ENCODE results near the gene FCAR. TPM values are rescaled to one million over a fixed set of nuclear protein-coding genes. Genes with fewer than 3 reads are reported as not detected.
"Not testable (repeated sequence)": the region's sequence is repeated elsewhere in the genome, so short reads cannot be mapped to it uniquely, and the experiment has no call there.

Gene FCAR
- total RNA-seq, 6 experiments from 2014 or later, result not detected

GRCh38 chr19:54938906-54939305 lies 64.9 kb downstream of the FCAR start:
- no peak for TF ChIP-seq CTCF (IDR thresholded peaks at IDR 0.05)
- Mint-ChIP-seq H3K36me3 (ENCODE audit: low read depth) (no peaks in the 10 kb centered on the region), H3K27ac (no peak overlapping the region)

GRCh38 chr19:54939538-54939937 lies 65.5 kb downstream of the FCAR start:
- not testable (repeated sequence) for H3K36me3 Mint-ChIP-seq (ENCODE audit: low read depth); H3K27me3 Mint-ChIP-seq (ENCODE audit: insufficient read depth); H3K4me3 Mint-ChIP-seq; H3K4me1 Mint-ChIP-seq (ENCODE audit: low read depth); DNase-seq; H3K27ac Mint-ChIP-seq
- H3K9me3 Mint-ChIP-seq, result peaks cover 51% of the 10 kb centered on the region

More at GRCh38 chr19:54938906-54939305, 64.9 kb downstream of the FCAR start:
- H3K27me3 Mint-ChIP-seq (ENCODE audit: insufficient read depth), result peaks cover 3% of the 10 kb centered on the region; the same call in 1 of the 2 replicates
- peaks cover 55% of the 10 kb centered on the region for H3K9me3 Mint-ChIP-seq
- no peak overlapping the region for H3K4me3 Mint-ChIP-seq
- H3K4me1 Mint-ChIP-seq (ENCODE audit: low read depth), result no peaks in the 10 kb centered on the region
- no peak for DNase-seq

Other genes with a start within 250 kb of the FCAR start
- gene LILRB1, start 243.8 kb upstream of the FCAR start, total RNA-seq (2021; fragmentation: NEBNext Ultra II Directional; extraction: Animal tissue kit (Norgen Biotek cat#: 25700)), result not detected
- gene LILRB4, start 211.2 kb upstream of the FCAR start, total RNA-seq (2021; fragmentation: NEBNext Ultra II Directional; extraction: Animal tissue kit (Norgen Biotek cat#: 25700)), result not detected
- gene KIR3DL3, start 149.8 kb upstream of the FCAR start, total RNA-seq (2021; fragmentation: NEBNext Ultra II Directional; extraction: Animal tissue kit (Norgen Biotek cat#: 25700)), result not detected
- gene KIR2DL3, start 135.7 kb upstream of the FCAR start, total RNA-seq (2021; fragmentation: NEBNext Ultra II Directional; extraction: Animal tissue kit (Norgen Biotek cat#: 25700)), result not detected
- not detected for gene KIR2DL1, start 104.4 kb upstream of the FCAR start, total RNA-seq (2021; fragmentation: NEBNext Ultra II Directional; extraction: Animal tissue kit (Norgen Biotek cat#: 25700))
- not detected for gene KIR2DL4, start 70.6 kb upstream of the FCAR start, total RNA-seq (2021; fragmentation: NEBNext Ultra II Directional; extraction: Animal tissue kit (Norgen Biotek cat#: 25700))
- not detected for gene KIR3DL1, start 57.8 kb upstream of the FCAR start, total RNA-seq (2021; fragmentation: NEBNext Ultra II Directional; extraction: Animal tissue kit (Norgen Biotek cat#: 25700))
- gene KIR2DS4, start 41.6 kb upstream of the FCAR start, total RNA-seq (2021; fragmentation: NEBNext Ultra II Directional; extraction: Animal tissue kit (Norgen Biotek cat#: 25700)), result not detected
- gene KIR3DL2, start 23.8 kb upstream of the FCAR start, total RNA-seq (2021; fragmentation: NEBNext Ultra II Directional; extraction: Animal tissue kit (Norgen Biotek cat#: 25700)), result not detected
- gene NCR1, start 31.9 kb downstream of the FCAR start, total RNA-seq (2021; fragmentation: NEBNext Ultra II Directional; extraction: Animal tissue kit (Norgen Biotek cat#: 25700)), result not detected
- not detected for gene NLRP7, start 73.3 kb downstream of the FCAR start, total RNA-seq (2021; fragmentation: NEBNext Ultra II Directional; extraction: Animal tissue kit (Norgen Biotek cat#: 25700))
- under 1 TPM in 1 of 6 experiments, not detected in 5; 0.26 TPM for gene NLRP2, start 92.1 kb downstream of the FCAR start, total RNA-seq (2021; fragmentation: NEBNext Ultra II Directional; extraction: Animal tissue kit (Norgen Biotek cat#: 25700))
- gene GP6, start 164.0 kb downstream of the FCAR start, total RNA-seq (2021; fragmentation: NEBNext Ultra II Directional; extraction: Animal tissue kit (Norgen Biotek cat#: 25700)), result not detected
- 1 to 10 TPM; 2.4 to 3.3 (median 2.8) TPM for gene RDH13, start 188.9 kb downstream of the FCAR start, total RNA-seq (2021; fragmentation: NEBNext Ultra II Directional; extraction: Animal tissue kit (Norgen Biotek cat#: 25700))
- under 1 TPM in 5 of 6 experiments, not detected in 1; 0.55 to 0.94 (median 0.64) TPM for gene EPS8L1, start 201.6 kb downstream of the FCAR start, total RNA-seq (2021; fragmentation: NEBNext Ultra II Directional; extraction: Animal tissue kit (Norgen Biotek cat#: 25700))
- 10 to 100 TPM; 82.7 to 96.0 (median 91.9) TPM for gene PPP1R12C, start 243.4 kb downstream of the FCAR start, total RNA-seq (2021; fragmentation: NEBNext Ultra II Directional; extraction: Animal tissue kit (Norgen Biotek cat#: 25700))

Measured in HFFc6 (cell line).